ENCODE data around the gene C1QTNF2. TPM values are rescaled to one million over a fixed set of nuclear protein-coding genes. Genes with fewer than 3 reads are reported as not detected.

C1QTNF2 gene
- total RNA-seq, 1 donor from 2014 or later, result 0.62 TPM

GRCh38 chr5:160399402-160400353, 29.3 kb upstream of the C1QTNF2 start, which contains the start of gene FAM200C:
Gene FAM200C (minus strand): TSS chr5:160400054. CDS start chr5:160395490, 4,564 bp downstream.
- TF ChIP-seq CTCF (IDR thresholded peaks at IDR 0.05), result no peak
- Mint-ChIP-seq H3K9me3 (ENCODE audit: low read depth) (no peaks in the 10 kb centered on the region), H3K4me1 (ENCODE audit: low read depth) (peaks cover 34% of the 10 kb centered on the region), H3K4me3 (ENCODE audit: unreplicated experiment) (peak within 1 kb of the TSS; percentile 84), H3K27ac (ENCODE audit: unreplicated experiment) (peak within 1 kb of the TSS; percentile 98), H3K36me3 (ENCODE audit: low read depth) (peaks cover 15% of the 10 kb centered on the region), H3K27me3 (ENCODE audit: low read depth) (no peaks in the 10 kb centered on the region)
- DNase-seq (ENCODE audit: low spot score), result peak; percentile 96

GRCh38 chr5:160398806-160399205, 28.4 kb upstream of the C1QTNF2 start:
- no peak for TF ChIP-seq CTCF (IDR thresholded peaks at IDR 0.05)
- Mint-ChIP-seq H3K27me3 (ENCODE audit: low read depth) (no peaks in the 10 kb centered on the region), H3K4me1 (ENCODE audit: low read depth) (peaks cover 34% of the 10 kb centered on the region), H3K36me3 (ENCODE audit: low read depth) (peaks cover 8% of the 10 kb centered on the region), H3K27ac (ENCODE audit: unreplicated experiment) (no peak overlapping the region), H3K9me3 (ENCODE audit: low read depth) (no peaks in the 10 kb centered on the region), H3K4me3 (ENCODE audit: unreplicated experiment) (peak overlapping the region; percentile 84)
- no peak for DNase-seq (ENCODE audit: low spot score)

- no peak overlapping the region for H3K27ac Mint-ChIP-seq (ENCODE audit: unreplicated experiment)
- peaks cover 34% of the 10 kb centered on the region for H3K4me1 Mint-ChIP-seq (ENCODE audit: low read depth)
- H3K9me3 Mint-ChIP-seq (ENCODE audit: low read depth), result no peaks in the 10 kb centered on the region
- no peak overlapping the region for H3K4me3 Mint-ChIP-seq (ENCODE audit: unreplicated experiment)
- H3K36me3 Mint-ChIP-seq (ENCODE audit: low read depth), result no peaks in the 10 kb centered on the region
- TF ChIP-seq CTCF (IDR thresholded peaks at IDR 0.05), result no peak
- DNase-seq (ENCODE audit: low spot score), result no peak
- no peaks in the 10 kb centered on the region for H3K27me3 Mint-ChIP-seq (ENCODE audit: low read depth)
Observed at GRCh38 chr5:160397492-160397891, 27.1 kb upstream of the C1QTNF2 start.

GRCh38 chr5:160395111-160395510, 24.7 kb upstream of the C1QTNF2 start:
- Mint-ChIP-seq H3K36me3 (ENCODE audit: low read depth) (peaks cover 2% of the 10 kb centered on the region), H3K27me3 (ENCODE audit: low read depth) (no peaks in the 10 kb centered on the region), H3K9me3 (ENCODE audit: low read depth) (no peaks in the 10 kb centered on the region), H3K27ac (ENCODE audit: unreplicated experiment) (no peak overlapping the region), H3K4me1 (ENCODE audit: low read depth) (peaks cover 28% of the 10 kb centered on the region), H3K4me3 (ENCODE audit: unreplicated experiment) (no peak overlapping the region)
- no peak for DNase-seq (ENCODE audit: low spot score)
- no peak for TF ChIP-seq CTCF (IDR thresholded peaks at IDR 0.05)

GRCh38 chr5:160390787-160391696, 20.6 kb upstream of the C1QTNF2 start:
- Mint-ChIP-seq H3K36me3 (ENCODE audit: low read depth) (peaks cover 12% of the 10 kb centered on the region), H3K27me3 (ENCODE audit: low read depth) (no peaks in the 10 kb centered on the region), H3K4me3 (ENCODE audit: unreplicated experiment) (no peak overlapping the region), H3K4me1 (ENCODE audit: low read depth) (peaks cover 1% of the 10 kb centered on the region), H3K9me3 (ENCODE audit: low read depth) (peaks cover 10% of the 10 kb centered on the region), H3K27ac (ENCODE audit: unreplicated experiment) (no peak overlapping the region)
- no peak for DNase-seq (ENCODE audit: low spot score)
- peak; percentile 86 for TF ChIP-seq CTCF (IDR thresholded peaks at IDR 0.05)
